ENCODE data around the gene LRRC3C. TPM values are rescaled to one million over a fixed set of nuclear protein-coding genes. Genes with fewer than 3 reads are reported as not detected.
A peak's percentile ranks its signal among the peaks of the same experiment; 100 is the strongest.
"Not testable (repeated sequence)": the region's sequence is repeated elsewhere in the genome, so short reads cannot be mapped to it uniquely, and the experiment has no call there.

Gene LRRC3C
- total RNA-seq, 1 donor from 2014 or later, result not detected

DNA sequence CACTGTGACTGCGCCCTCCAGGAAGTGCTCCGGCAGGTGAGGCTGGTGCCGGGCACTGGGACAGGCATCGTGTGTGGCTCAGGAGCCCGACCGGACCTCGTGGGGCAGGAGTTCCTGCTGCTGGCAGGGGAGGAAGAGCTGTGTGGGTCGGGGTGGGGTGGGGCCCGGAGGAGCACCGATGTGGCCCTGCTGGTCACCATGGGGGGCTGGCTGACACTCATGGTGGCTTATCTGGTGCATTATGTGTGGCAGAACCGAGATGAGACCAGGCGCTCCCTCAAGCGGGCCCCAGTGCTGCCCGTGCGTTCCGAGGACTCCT lies 16.8 kb downstream of the LRRC3C start:
- Mint-ChIP-seq H3K4me3 (ENCODE audit: low read depth) (no peak overlapping the region), H3K27me3 (peaks cover 5% of the 10 kb centered on the region), H3K36me3 (ENCODE audit: insufficient read depth) (no peaks in the 10 kb centered on the region), H3K27ac (no peak overlapping the region), H3K4me1 (ENCODE audit: low read depth) (peaks cover 5% of the 10 kb centered on the region), H3K9me3 (ENCODE audit: low read depth) (no peaks in the 10 kb centered on the region)
- TF ChIP-seq, protein P1, sequence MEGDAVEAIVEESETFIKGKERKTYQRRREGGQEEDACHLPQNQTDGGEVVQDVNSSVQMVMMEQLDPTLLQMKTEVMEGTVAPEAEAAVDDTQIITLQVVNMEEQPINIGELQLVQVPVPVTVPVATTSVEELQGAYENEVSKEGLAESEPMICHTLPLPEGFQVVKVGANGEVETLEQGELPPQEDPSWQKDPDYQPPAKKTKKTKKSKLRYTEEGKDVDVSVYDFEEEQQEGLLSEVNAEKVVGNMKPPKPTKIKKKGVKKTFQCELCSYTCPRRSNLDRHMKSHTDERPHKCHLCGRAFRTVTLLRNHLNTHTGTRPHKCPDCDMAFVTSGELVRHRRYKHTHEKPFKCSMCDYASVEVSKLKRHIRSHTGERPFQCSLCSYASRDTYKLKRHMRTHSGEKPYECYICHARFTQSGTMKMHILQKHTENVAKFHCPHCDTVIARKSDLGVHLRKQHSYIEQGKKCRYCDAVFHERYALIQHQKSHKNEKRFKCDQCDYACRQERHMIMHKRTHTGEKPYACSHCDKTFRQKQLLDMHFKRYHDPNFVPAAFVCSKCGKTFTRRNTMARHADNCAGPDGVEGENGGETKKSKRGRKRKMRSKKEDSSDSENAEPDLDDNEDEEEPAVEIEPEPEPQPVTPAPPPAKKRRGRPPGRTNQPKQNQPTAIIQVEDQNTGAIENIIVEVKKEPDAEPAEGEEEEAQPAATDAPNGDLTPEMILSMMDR (IDR thresholded peaks at IDR 0.05; ENCODE audit: unreplicated experiment), result no peak
- DNase-seq (ENCODE audit: low spot score, unreplicated experiment), result no peak

DNA sequence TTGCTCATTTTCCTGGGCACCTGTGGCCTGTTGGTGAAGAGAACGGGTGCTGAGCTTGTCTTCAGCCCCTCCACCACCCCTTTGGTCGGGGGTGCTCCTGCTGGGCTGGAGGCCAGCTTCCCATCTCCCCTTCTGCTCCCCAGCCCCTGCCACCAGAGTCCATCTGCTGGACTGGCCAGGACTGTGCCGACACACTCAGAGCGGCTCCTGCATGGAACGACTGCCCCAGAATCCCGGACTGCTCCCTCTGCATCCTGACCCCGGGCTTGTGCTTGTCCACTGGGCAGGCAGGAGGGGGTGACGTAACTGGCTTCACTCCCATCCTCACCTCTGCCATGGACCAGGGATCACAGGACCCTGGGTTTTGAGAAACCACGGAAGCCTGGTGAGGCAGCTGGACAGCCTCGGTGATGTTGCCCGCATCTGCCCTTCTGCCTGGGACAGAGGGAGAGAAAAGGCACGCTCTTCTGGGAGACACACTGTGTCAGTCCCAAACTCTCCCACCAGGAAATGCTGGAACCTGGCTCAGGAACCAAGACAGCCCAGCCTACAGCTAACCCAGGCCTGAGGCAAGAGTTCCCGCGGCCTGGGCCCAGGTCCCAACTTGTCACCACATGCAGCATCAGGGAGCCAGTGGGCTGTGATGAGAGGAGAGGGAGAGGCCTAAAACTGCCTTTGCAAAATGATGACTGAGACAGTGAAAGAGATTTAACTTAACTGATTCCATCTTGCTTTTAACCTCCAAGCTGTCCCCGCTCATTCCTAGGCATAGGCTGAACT lies 19.2 kb downstream of the LRRC3C start:
- peaks cover 3% of the 10 kb centered on the region for H3K4me1 Mint-ChIP-seq (ENCODE audit: low read depth)
- TF ChIP-seq, protein P1 (IDR thresholded peaks at IDR 0.05; ENCODE audit: unreplicated experiment), result no peak
- H3K36me3 Mint-ChIP-seq (ENCODE audit: insufficient read depth), result no peaks in the 10 kb centered on the region
- H3K9me3 Mint-ChIP-seq (ENCODE audit: low read depth), result no peaks in the 10 kb centered on the region
- H3K27me3 Mint-ChIP-seq, result peaks cover 19% of the 10 kb centered on the region
- no peak for DNase-seq (ENCODE audit: low spot score, unreplicated experiment)
- no peak overlapping the region for H3K27ac Mint-ChIP-seq
- H3K4me3 Mint-ChIP-seq (ENCODE audit: low read depth), result no peak overlapping the region

DNA sequence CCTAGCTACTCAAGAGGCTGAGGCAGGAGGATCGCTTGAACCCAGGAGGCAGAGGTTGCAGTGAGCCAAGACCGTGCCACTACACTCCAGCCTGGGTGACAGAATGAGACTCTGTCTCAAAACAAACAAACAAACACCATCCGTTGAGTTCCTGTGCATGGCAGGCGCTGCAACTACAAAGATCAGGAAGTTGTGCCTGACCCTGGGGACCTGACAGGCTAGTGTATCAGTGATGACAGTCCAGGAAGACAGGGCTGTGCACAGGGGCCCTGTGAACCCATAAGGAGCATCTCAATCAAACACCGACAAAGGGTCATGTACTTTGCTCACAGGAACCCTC lies 20.9 kb downstream of the LRRC3C start:
- DNase-seq (ENCODE audit: low spot score, unreplicated experiment); H3K36me3 Mint-ChIP-seq (ENCODE audit: insufficient read depth); H3K27ac Mint-ChIP-seq; H3K4me3 Mint-ChIP-seq (ENCODE audit: low read depth); H3K4me1 Mint-ChIP-seq (ENCODE audit: low read depth); H3K9me3 Mint-ChIP-seq (ENCODE audit: low read depth): not testable (repeated sequence)
- H3K27me3 Mint-ChIP-seq, result peaks cover 20% of the 10 kb centered on the region

DNA sequence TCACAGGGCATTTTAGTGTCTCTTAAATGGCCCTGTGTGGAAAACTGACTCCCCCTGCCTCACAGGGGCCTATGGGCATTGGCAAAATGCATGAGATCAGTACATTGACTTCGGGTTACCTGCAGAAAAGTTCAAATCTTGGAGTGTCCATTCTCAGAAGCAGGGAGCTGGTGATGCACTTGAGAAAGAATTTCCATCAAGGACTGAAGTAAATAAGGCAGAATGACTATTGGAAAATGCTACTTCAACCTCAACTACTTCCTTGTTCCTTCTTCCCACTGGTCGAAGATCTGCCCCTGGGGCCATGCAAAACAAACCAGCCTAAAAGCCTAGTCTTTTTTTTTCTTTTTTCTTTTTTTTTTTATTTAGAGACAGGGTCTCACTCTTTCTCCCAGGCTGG lies 21.5 kb downstream of the LRRC3C start:
- no peaks in the 10 kb centered on the region for H3K9me3 Mint-ChIP-seq (ENCODE audit: low read depth)
- no peaks in the 10 kb centered on the region for H3K36me3 Mint-ChIP-seq (ENCODE audit: insufficient read depth)
- TF ChIP-seq, protein P1 (IDR thresholded peaks at IDR 0.05; ENCODE audit: unreplicated experiment), result no peak
- DNase-seq (ENCODE audit: low spot score, unreplicated experiment), result no peak
- peak overlapping the region; percentile 45 for H3K27ac Mint-ChIP-seq
- no peak overlapping the region for H3K4me3 Mint-ChIP-seq (ENCODE audit: low read depth)
- peaks cover 8% of the 10 kb centered on the region for H3K4me1 Mint-ChIP-seq (ENCODE audit: low read depth)
- H3K27me3 Mint-ChIP-seq, result peaks cover 20% of the 10 kb centered on the region

DNA sequence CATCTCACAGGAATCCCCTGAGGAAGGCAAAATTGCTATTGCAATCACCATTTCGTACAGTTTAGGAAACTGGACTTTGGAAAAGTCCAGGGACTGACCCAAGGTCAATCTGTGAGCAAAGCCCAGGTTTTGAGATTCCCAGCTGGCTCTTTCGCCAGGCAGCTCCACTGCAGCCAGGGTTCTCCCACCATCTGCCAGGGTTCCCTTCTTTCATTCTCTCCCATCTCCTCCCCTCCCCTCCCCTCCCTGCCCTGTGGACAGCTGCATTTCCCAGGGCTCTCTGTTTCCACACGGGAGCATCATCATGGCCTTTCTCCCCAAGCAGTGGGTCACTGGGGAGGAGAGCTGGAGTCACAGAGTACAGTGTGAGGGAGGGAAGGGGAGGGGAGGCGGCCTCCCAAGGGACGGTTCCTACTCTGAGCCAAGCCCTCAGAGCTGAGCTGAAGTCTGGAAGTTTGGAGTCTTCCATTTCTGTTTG lies 23.4 kb downstream of the LRRC3C start:
- Mint-ChIP-seq H3K9me3 (ENCODE audit: low read depth) (no peaks in the 10 kb centered on the region), H3K27me3 (peaks cover 20% of the 10 kb centered on the region)

More for the DNA sequence above, 23.4 kb downstream of the LRRC3C start:
- H3K36me3 Mint-ChIP-seq (ENCODE audit: insufficient read depth), result no peaks in the 10 kb centered on the region
- TF ChIP-seq, protein P1 (IDR thresholded peaks at IDR 0.05; ENCODE audit: unreplicated experiment), result no peak
- no peak overlapping the region for H3K27ac Mint-ChIP-seq
- peaks cover 8% of the 10 kb centered on the region for H3K4me1 Mint-ChIP-seq (ENCODE audit: low read depth)
- DNase-seq (ENCODE audit: low spot score, unreplicated experiment), result no peak
- H3K4me3 Mint-ChIP-seq (ENCODE audit: low read depth), result no peak overlapping the region
